MV-4-11 (cell line): ENCODE results near the gene RAPGEF4.

Experiments
- DNase-seq: peaks from one replicate; lab custom pipeline; 2025; lab: John Stamatoyannopoulos, UW

The RAPGEF4 gene

GRCh38 chr2:172823261-172823850, 87.7 kb downstream of the RAPGEF4 start:
- DNase-seq, result peak; percentile 32

- DNase-seq, result no peak
Observed at GRCh38 chr2:172826522-172826921, 90.9 kb downstream of the RAPGEF4 start.

DNA sequence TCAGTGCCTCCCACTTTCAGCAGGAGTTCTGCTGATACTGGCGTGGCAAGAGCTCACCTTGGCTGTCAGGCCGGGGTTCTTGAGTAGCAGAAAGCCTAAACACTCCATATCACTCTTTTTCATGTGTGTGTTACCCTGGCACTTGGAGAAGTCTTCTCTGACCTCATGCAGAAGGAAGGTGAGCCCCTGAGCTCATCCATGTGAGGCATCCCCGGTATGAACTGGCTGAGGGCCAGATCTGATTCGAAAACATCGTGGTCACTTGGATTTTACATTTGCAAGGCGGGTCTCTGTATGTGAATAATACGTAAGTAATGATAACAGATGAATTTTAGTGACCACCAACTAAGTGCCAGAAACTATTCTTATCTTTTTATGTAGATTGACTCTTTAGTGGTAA, 93.6 kb downstream of the RAPGEF4 start:
- DNase-seq, result no peak

DNA sequence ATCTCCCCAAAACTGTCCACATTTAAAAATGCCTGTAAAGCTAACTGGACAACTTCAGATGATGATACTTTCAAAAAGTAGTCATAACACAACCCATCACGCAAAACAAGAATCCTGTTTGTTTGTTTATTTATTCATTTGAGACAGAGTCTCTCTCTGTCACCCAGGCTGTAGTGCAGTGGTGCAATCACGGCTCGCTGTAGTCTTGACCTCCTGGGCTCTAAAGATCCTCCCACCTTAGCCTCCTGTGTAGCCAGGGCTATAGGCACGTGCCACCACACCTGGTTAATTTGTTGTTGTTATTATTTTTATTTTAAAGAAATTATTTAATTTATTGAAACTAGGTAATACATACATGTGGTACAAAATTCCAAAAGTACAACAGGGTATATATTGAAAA, 94.8 kb downstream of the RAPGEF4 start:
- no peak for DNase-seq

GRCh38 chr2:172833898-172834297, 98.3 kb downstream of the RAPGEF4 start:
- no peak for DNase-seq

DNA sequence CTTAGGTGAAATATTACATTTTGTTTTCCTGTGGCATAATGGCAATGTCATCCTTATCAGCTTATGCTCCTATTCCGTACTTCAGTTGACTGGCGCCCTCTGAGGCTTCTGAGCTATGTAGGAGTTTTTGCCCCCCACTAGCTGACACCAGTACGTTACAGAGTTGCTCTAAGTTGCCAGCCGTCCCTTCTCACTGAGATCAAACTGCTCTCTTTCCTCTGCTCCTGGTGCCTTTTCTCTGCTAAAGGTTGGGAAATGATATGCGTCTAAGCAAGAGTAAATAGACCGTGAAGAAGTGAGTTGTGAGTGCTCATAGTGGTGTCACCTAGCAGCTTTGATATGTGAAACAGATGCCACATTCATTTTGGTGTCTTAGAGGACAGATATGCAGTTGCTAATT, 99.2 kb downstream of the RAPGEF4 start:
- no peak for DNase-seq

- peak; percentile 27 for DNase-seq
Observed at GRCh38 chr2:172836347-172836821, 100.7 kb downstream of the RAPGEF4 start.

- no peak for DNase-seq
Observed at GRCh38 chr2:172836827-172837226, 101.2 kb downstream of the RAPGEF4 start.

- no peak for DNase-seq
Observed at GRCh38 chr2:172839446-172839845, 103.8 kb downstream of the RAPGEF4 start.

DNA sequence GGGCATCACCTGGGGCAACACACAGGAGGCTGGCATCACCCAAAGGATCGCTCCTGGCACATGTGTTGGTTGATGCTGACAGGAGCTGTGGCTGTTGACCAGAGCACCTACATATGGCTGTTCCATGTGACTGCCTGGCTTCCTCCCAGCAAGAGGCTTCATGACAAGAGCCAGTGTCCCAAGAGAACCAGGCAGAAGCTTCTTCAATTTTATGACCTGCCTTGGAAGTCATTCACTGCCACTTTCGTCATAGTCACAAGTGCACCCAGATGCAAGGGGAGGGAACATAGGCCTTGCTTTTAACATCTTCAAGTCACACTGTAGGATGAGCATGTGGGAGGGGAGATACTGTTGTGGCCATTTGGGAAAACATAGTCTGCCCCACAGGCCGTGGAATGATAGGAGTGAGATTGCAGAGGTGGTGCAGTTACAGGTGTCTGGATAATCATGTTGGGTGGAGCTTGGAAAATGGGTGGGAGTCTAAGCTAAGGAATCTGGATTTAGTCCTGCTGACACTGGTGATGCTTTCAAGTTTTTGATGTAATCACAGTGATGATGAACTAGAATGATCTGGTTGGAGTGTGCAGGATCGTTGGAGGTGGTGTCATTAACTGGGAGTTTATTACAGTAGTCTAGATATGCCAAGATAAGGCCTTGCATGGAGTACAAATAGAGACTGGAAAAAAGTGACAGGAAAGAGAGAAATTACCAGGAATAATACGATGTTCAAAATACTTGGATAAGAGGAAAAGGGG, 107.0 kb downstream of the RAPGEF4 start:
- no peak for DNase-seq

GRCh38 chr2:172843266-172843582, 107.6 kb downstream of the RAPGEF4 start:
- no peak for DNase-seq

DNA sequence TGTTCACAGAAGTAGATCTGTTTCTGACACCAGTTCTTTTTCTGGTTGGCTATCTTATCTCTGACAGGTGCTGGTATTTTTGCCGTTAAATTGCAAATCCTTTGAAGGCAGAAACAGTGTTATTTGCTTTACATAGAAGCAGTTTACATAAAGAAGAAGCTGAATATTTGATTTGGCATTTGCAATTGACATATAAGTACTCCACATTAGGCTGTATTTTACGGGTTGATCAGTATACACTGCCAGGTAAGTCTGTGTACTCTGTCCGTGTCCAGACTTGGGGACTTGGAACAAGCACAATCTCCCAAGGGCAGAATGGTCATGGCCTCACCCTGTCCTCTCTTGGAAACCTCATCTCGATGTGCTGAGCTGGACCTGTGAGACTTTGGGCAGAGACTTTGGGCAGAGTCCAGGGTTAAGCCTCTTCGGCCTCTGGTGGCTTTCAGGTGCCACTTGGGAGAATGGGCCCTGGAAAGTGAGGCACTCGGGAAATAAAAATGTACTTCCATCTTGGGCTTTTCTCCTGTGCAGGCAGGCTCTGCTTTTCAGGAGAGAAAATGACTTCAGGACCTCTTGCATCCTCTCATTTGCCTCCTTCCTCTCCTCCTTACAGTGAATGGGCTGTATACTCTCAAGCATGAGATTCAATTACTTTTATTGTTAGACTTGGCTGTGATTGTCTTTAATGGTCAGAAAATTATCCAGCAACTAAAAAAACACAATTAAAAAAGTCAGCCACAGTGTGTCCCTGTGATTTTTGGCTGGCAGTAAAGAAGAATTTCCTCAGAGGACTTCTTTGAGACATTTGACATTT, 108.5 kb downstream of the RAPGEF4 start:
- no peak for DNase-seq

DNA sequence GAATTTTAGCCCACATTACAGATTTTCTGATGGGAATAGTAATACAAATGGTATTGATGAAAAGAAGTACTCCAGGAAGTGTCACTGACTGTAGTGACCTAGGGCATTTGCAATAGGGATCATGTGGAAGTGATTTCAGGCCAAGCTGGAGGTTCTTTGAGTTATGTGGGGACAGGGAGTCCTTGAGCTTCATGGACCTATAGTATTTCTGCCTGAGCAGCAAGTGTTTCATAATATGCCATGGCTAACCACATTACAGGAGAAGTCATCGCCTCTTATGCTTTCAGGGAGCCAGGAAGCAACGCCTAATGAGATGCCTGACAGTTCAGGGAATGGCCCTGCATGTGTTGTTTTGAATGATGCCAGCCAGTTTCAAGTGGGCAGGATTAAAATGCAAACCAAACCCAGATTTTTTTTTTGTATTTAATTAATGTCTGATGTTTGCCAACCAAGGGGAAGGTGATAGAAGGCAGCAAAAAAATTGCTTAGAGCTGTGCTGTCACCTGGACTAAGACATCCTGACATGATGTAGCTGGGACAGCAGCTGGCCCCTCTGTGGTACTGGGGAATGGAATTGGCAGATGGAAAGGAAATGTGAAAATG, 109.5 kb downstream of the RAPGEF4 start:
- peak; percentile 34 for DNase-seq

GRCh38 chr2:172846551-172846950, 110.9 kb downstream of the RAPGEF4 start:
- DNase-seq, result no peak

GRCh38 chr2:172847188-172847587, 111.5 kb downstream of the RAPGEF4 start:
- no peak for DNase-seq

DNA sequence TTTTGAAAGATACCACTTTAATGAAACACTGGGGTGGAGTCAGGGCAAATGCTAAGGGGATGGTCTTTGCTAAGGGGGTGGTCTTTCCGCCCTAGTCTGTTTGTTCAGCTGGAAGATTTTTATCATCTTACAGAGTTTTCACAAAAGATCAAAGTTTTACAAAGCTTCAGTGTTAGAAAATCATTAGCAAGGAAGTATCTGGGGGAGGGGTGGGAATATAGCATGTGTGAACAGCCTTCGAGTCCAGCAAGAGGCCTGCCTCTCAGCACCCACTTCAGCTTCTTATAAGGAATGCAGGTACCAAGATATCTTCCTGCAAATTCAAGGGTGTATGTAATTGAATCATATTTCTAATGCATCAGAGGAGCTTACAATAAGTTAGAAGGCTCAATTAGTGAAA, 112.9 kb downstream of the RAPGEF4 start:
- no peak for DNase-seq

- no peak for DNase-seq
Observed at GRCh38 chr2:172849519-172850217, 114.0 kb downstream of the RAPGEF4 start.

DNA sequence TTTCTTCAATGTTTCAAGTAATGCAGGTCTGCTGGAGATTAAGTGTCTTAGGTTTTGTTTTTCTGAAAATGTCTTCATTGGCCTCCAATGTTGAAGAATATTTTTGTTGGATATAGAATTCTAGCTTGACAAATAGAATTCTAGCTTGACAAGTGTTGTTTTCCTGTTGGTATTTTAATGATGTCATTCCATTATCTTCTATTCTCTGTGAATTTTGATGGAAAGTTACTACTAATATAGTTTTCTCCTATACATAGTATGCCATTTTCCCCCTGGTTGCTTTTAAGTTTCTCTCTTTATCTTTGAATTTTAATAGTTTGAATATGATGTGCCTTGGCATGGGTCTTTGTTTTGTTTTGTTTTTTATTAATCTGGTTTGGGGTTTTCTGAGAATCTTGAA, 119.9 kb downstream of the RAPGEF4 start:
- DNase-seq, result no peak

DNA sequence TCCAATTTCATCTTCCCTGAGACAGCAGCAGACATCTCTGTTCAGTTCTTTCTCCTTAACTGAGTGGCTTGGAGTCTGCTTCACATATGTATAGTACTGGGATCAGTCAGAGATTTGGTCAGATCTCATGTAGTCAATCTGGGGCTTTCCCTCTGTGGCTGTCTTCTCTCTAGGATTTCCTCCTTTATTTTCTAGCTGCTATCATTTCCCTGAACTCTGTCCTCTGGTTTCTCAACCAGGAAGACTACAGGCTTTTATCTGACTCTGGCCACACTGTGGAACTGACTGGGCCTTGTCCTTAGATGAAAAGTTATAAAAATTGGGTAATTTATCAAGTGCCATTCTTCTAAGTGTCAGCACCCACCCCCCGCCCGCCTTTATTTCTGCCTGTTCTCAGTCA, 121.0 kb downstream of the RAPGEF4 start:
- DNase-seq, result no peak

GRCh38 chr2:172858473-172858745, 122.8 kb downstream of the RAPGEF4 start:
- no peak for DNase-seq

DNA sequence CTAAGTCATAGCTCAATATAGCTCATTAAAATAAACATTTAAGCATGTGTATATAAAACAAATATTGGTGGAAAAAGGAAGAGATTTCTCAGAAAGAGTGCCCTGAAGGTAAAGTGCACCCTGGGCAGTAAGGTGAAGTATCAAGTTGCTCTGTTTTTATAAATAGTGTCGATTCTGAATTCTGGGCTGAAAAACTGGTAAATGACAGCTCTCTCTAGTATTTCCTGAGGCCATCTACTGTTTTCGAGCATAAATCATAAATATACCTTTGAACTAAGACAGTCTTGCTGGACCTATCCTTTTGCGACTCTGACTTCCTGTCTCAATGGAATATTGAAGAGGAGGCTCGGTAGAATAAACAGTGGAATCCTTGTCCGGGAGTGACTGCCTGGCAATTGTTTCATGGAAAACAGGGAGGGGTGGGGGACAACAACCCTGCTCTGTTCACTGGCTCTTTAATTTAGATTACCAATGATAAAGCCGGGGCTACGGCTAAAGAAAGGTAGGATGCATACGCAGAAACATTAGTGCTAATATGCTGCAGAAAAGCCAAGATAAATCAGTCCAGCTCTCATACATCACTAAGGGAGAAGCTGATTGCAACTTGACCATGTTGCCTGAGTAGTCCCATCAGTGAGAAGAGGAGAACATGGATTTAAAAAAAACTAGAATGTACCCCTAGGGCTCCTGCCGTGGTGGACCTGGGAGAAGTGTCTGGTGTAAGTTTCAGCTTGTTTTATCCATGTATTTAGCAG, 124.1 kb downstream of the RAPGEF4 start:
- DNase-seq, result no peak

DNA sequence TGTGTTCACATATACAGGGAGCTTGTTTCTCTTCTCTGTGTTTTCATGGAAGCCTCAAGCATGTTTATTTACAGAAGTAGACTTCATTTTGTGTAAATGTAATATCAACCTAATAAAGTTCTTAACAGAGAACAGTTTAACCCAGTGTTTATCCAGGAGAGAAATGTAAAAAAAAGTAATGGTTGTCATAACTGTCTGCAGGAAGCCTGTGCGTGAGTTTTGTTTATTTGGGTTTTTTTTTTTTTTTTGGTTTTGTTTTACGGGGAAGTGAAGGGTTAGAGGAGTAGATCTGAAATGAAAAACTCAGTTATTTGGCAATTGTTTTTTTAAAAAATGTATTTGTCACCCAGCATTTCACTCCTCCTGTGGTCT, 124.7 kb downstream of the RAPGEF4 start:
- DNase-seq, result no peak
